GM19240 (cell line): ENCODE results near the gene LYSMD3.
A peak's percentile ranks its signal among the peaks of the same experiment; 100 is the strongest.
"Not testable (repeated sequence)": the region's sequence is repeated elsewhere in the genome, so short reads cannot be mapped to it uniquely, and the experiment has no call there.

Source experiments
- DNase-seq: peaks from one replicate; pipeline ENCODE4 v3.0.0; 2011; ENCODE audit warnings: low spot score; ENCODE audit not compliant: insufficient read length

The LYSMD3 gene

GRCh38 chr5:90529194-90529938 is at the start of gene LYSMD3:
TSS of gene LYSMD3 (minus strand) at chr5:90529584. CDS start at chr5:90525289, 4,295 bp downstream.
- DNase-seq: peak; percentile 76

DNA sequence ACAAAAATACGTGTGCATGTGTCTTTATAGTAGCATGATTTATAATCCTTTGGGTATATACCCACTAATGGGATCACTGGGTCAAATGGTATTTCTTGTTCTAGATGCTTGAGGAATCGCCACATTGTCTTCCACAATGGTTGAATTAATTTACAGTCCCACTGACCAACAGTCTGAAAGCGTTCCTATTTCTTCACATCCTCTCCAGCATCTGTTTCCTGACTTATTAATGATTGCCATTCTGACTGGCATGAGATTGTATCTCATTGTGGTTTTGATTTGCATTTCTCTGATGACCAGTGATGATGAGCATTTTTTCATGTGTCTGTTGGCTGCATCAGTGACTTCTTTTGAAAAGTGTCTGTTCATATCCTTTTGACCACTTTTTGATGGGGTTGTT is 47.2 kb upstream of the LYSMD3 start:
- not testable (repeated sequence) for DNase-seq

GRCh38 chr5:90575712-90576111 is 46.3 kb upstream of the LYSMD3 start:
- no peak for DNase-seq

DNA sequence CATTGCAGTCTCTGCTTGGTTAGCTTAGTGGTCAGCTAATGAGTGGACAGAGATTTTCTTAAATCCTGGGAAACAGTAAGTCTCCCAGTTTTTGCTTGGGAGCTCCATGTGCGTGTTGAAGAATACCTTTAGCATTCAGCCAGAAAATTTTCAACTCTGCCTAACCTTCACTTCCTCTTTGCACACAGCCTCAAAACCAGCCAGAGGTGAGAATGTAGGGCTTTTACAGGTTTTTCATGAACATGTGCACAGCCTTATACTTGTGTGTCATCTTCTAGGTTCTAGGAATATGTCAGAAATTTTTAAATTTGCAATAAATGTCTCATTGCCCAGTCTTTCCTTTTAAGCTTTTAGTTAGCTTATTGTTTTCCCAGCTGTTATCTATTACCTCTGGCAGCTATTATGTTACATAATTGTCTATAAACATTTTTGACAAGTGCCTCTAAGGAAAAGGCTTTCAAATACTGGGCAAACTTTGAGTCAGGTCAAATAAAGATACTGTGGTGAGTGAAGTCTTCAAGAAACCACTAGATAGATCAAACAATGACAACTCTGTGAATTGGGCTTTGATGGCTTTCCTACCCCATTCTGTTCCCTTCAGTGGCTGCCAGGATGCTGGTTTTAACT is 41.9 kb upstream of the LYSMD3 start:
- no peak for DNase-seq

DNA sequence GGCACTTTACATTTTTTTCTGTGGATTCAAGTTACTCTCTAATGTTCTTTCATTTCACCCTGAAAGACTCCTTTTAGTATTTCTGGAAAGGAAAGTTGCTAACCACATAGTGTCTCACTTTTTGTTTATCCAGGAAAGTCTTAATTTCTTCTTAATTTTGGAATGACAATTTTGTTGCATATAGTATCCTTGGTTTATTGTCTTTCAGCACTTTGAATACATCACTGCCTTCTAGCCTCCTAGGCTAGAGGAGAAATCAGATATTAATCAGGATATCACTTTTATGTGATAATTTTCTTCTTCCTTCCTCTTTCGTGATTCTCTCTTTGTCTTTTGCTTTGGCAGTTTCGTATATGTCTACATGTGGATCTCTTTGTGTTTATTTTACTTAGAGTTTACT is 40.6 kb upstream of the LYSMD3 start:
- no peak for DNase-seq

DNA sequence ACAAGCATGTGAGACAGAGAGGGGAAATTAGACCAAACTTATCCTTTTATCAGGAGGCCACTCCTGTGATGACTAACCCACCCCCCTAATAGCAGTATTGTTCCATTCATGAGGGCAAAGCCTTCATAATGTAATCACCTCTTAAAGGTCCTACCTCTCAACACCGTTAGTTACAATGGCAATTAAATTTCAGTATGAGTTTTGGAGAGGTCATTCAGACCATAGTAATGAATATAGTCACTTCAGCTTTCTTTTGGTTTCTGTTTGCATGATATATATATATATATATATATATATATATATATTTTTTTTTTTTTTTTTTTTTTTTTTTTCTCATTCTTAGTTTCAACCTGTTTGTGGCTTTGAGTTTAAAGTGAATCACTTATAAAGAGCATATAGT is 39.7 kb upstream of the LYSMD3 start:
- no peak for DNase-seq

- no peak for DNase-seq
These were observed 36.1 kb upstream of the LYSMD3 start for GRCh38 chr5:90565491-90565890.

- DNase-seq: no peak
These were observed 33.7 kb upstream of the LYSMD3 start for GRCh38 chr5:90563108-90563507.

- DNase-seq: no peak
These were observed 33.0 kb upstream of the LYSMD3 start for GRCh38 chr5:90562341-90562740.

DNA sequence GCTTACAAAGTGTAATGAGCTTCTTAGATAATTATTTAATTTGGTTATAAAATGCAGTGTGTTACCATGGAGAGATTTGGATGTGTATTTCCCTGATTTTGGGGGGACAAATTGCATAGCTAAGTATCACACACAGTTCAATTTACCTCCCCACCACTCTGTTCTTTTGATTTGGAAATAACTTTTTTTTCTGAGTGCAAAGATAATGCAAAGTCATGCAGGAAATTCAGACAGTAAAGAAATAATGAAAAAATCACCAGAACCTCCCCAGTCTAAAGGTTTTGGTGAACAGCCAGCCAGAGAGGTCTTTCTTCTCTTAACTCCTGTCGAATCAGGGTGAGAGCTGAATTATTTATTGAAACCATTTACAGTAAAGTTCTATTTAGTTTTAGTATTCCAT is 32.4 kb upstream of the LYSMD3 start:
- DNase-seq: no peak

DNA sequence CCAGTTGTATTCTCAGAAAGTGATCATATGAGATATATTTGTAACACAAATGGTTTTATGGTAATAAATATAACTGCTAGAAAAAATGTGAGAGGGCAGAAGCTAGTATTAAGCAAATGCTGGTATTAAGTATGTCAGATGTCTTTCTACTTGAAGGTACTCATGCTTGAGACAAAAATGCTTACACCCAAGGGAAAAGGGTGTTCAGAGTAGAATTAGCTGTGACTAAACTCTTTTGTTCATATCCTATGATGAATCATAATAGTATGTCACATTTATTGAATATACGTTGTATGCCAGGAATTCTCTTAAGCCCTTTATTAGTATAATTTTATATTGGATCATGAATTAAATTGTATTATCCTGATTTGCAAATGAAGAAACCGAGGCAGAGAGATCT is 31.4 kb upstream of the LYSMD3 start:
- DNase-seq: no peak

DNA sequence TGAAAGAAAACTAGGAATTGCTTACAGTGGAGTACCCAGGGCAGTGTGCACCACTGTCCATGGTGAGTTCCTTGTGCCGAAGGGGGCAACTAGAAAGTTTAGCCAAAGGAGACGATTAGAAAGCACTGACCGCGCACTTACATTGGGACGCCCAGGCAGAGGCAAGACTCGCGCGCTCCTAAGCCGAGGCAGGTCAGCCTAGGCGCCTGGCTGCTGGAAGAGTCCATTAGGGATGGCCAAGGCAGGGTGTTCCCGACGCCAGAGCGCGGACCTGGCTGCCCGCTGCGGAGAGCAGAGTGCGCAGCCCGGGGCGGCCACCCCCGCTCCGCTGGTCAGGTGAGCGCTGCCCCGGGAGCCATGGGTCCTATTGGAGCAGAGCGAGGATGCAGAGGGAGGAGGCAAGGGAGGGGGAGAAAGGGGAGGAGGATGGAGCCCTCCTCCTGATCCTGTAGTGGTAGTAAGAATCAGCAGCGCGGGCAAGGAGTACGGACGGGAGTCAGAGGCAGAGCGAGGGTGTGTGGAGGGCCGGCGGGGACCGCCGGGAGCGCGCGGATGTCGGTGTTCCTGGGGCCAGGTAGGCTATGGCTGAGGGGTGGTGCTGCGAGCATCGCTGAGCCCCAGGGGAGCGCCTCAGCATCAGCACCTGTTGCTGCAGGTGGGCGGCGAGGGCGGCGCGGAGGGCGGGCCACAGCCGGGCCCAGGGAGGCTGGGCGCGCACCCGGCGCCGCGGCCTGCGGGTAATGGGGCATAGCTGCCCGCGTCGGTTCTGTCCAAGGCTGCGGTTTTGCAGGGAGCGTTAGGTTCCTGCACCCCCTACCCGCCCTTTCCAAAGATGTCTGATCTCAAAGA is 29.2 kb upstream of the LYSMD3 start, which contains the start of gene ADGRV1:
TSS of gene ADGRV1 (plus strand) at position 454 of the 849 bp plus-strand sequence. CDS start at position 553, 99 bp downstream.
- DNase-seq: no peak

DNA sequence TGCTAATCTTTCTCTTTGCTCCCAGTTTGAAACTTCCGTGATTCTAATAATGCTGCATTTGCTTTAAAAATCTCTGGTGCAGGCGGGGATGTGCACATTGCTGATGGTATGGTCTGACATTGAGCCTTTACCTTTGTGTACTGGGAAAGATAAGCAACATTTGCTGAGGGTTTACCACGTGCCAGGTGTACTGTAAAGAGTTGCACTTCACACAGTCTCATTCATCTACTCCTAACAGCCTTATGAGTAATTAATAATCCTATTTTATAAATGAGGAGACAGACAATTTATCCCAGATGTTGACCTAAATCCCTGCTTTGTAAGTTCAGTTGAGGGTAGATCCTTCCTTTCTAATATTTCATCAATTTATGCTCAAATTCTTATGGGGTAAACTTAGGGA is 28.5 kb upstream of the LYSMD3 start:
- no peak for DNase-seq

DNA sequence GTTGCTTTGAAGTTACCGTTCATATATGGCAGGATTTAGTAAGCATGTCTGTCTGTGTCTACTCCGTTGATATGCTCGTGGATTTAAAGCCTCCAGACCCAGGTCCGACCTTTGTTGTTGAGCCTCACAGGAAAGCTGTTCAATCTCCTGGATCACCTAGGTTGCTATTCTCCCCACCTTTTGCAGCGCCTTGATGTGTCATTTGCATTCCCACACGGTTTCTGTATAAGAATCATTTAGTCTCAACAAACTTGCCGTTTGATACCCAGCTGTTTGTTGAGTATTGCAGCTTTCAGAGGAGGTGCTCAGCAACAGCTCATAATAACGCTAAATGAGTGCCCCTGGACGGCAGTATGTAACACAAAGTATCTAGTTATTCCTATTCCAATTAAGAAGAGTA is 28.0 kb upstream of the LYSMD3 start:
- DNase-seq: no peak

DNA sequence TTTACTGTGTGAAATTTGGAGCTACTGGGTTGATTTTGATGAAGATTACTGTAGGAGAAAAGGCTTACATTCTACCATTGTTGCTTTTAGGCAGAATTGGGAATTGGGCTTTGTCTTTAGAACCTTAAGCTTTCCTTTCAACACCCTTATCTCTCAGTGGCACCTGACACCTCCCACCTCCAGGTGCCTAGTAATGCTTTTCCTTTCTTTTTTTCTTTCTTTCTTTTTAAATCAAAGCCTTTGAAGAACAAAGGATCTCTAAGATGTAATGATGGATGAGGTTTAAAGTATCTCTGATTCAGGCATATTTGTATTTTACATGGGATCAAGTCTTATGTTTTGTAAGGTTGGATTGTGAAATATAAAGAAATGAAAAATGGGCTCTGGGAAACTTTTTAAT is 26.3 kb upstream of the LYSMD3 start:
- no peak for DNase-seq

DNA sequence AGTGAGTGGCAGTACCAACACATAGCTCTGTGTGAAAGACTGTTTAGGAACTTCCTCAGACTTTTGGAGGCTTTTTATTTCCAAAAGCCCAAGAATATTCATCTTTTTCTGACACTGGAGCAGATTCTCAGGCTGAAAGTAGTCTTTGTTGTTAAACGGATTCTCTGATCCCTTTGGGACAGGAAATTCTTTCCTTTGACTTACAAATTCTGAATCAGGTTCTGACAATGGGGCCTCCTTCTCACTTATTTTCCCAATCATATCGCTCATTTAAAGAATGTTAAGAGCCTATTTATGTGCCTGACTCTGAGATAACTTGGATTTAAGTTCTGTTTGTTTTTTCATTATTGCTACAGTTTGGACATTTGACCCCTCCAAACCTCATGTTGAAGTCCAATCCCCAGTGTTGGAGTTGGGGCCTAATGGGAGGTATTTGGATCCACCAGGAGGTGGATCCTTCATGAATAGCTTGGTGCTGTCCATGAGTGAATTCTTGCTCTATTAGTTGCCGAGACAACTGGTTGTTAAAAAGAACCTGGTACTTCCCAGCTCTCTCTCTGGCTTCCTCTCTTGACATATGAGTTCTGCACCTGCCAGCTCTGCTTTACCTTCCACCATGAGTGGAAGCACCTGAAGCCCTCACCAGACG is 25.1 kb upstream of the LYSMD3 start:
- no peak for DNase-seq

DNA sequence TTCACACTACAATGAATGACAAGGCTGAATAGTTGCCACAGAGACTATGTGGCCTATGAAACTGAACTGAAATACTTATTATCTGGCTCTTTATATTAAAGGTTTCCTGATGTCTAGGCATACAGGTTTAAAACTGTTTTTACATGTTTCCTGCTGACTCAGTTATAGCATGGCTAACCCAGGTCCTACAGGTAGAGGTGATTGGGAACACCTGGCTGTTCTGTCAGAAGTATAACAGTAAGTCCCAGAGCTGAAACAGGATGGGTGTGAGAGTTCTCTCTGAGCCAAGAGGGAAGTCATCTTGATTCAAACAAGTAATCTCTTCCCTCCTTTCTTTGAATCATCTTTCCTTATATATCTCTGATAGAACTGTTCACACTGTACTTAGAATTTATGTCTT is 24.3 kb upstream of the LYSMD3 start:
- no peak for DNase-seq

GRCh38 chr5:90551376-90551775 is 22.0 kb upstream of the LYSMD3 start:
- DNase-seq: no peak

DNA sequence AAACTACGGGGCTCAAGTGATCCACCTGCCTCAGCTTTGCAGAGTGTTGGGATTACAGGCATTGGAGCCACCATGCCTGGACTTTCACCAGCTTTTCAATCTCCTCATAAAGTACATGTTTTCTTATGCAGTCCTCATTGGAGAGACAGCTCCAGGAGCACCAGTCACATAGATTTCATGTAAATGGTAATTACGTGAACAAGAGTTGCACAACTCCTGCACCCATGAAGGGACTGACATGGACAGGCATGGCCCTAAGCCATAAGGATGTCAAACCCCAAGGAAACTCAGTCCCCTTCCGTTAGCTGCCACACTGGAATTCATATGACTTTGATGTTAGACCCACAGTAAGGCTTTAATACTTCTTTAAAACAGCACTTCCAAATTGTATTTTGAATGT is 21.6 kb upstream of the LYSMD3 start:
- no peak for DNase-seq

DNA sequence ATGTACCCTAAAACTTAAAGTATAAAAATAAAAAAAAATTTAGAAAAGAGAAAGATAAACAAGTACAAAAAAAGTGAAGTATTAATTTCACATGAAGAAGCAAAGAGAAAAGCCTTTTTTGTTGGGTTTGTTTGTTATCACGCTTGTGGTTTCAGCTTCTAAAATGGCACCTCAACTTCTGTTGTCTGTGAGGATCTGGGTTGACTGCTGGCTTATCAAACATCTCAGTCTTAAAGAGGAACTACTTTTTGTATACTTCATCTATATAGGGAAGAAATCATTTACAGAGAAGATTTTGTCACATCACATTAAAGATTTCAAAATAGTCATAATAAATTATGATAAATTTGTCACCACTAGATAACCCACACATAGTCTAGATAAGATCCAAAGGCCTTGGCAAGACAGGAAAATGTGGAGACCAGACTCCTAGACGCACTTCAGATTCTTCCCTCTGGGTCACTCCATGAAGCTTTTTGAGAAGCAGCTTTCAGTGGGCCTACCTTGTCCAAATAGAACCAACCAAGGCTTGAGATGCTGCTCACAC is 20.4 kb upstream of the LYSMD3 start:
- no peak for DNase-seq

DNA sequence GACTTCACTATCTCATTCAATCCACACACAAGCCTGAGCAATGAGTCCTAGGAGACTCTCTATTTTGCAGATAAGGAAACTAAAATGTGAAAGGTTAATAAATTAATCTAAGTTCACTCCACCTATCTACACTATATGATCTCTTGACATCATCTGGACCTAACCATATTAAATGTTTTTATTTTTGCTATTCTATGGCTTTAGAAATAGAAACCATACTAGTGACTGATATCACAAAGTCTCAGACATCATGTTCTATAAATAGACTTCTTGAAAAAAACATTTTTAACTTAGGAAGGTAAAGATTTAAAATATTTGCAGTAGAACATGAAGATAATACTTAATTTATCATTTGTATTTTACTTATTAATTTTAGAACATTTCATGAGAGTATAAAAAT is 19.8 kb upstream of the LYSMD3 start:
- no peak for DNase-seq
